HG03135 (cell line): Measurements from ENCODE around the gene UNC5A.

Experiments used
- ATAC-seq: cut with Tn5 transposase; IDR thresholded peaks from one replicate; pipeline ENCODE4 v1.9.1; 2021; ENCODE audit warnings: mild to moderate bottlenecking, moderate library complexity; ENCODE audit not compliant: unreplicated experiment

The UNC5A gene

DNA sequence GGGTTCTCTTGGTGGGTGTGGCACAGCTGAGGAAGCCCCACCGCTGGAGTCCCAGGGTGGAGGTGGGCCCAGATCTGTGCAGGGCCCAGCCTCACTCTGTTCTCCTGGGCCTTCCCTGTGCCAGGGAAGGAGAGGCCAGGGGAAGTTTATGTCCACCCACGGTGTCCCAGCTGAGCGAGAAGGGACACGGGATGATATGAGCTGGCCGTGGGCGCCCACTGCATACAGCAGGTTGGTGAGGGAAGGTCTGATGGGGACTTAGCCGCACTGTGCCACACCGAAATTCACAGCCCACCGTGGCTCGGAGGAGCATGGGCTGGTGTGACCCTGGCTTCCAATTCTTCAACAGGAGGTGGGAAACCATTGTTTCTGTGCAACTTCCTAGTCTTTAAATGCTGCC lies 33.9 kb downstream of the UNC5A start:
- no peak for ATAC-seq

DNA sequence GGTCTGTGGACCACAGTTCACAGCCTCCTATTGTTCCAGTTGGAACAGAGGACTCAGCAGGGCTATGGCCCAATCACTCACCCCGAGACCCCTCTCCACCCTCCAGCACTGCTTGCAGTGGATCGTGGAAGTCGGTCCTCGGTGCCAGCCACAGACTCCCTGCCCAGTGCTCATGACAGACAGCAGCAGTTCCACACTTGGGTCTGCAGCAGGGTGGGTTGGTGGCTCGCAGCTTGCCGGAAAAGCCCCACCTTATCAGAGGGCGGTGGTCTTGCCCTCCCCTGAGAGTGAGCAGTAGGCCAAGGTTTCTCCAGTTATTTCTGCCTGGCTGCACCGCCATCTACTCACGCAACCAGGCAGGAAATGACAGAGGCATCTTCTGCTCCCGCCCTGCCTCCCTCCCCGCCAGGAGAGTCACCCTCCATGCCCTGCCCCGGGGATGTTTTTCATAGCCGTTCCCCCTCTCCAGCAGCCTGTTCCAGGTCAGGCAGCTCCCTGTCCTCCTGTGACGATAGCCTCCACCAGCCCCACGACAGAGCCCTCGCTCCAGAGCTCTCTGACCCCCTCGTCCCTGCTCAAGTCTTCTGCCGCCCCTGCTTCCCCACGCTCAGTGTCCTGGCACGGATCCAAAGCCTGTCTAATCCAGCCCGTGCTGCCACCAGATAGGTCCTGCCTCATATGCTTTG lies 34.5 kb downstream of the UNC5A start:
- ATAC-seq: no peak

- no peak for ATAC-seq
Measured at GRCh38 chr5:176845392-176845713, 35.0 kb downstream of the UNC5A start.

GRCh38 chr5:176846335-176847140 lies 36.2 kb downstream of the UNC5A start:
- no peak for ATAC-seq

DNA sequence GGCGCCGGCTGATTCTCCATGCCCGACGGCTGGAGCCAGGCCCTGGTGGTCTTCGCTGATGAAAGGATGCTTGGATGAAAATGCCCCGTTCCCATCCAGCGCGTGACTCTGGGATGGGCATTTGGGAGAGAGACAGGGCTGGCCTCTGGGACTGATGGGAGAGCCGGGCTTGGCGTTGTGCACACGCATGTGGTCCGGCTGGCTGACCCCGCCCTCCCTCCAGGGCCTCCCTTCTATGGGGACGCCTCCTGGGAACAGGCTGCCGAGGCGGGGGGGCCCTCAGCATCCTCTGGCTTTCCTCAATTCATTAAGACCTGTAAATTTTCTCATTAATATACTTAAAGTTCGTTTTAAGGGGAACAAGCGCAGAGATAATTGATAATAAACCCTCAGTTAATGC lies 36.8 kb downstream of the UNC5A start:
- no peak for ATAC-seq

GRCh38 chr5:176847726-176848290 lies 37.4 kb downstream of the UNC5A start:
- no peak for ATAC-seq

DNA sequence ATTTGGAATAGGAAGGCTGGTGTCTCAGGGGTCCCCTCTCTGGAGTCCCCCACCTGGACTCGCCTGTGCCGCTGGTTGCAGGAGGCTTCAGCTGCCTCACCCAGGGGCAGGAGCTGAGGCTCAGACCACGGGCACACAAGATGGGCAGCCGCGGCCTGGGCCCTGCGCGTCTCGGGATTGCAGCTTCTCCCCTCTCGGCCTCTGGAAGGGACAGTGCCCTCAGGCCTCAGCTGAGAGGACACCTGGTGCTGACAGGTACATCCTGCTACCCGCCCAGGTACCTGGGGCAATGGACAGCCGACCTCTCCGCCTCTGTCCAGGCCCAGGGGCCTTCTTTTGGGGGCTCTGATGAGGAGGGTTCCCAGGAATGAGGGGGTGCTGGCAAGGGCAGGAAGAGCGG lies 38.3 kb downstream of the UNC5A start:
- no peak for ATAC-seq

DNA sequence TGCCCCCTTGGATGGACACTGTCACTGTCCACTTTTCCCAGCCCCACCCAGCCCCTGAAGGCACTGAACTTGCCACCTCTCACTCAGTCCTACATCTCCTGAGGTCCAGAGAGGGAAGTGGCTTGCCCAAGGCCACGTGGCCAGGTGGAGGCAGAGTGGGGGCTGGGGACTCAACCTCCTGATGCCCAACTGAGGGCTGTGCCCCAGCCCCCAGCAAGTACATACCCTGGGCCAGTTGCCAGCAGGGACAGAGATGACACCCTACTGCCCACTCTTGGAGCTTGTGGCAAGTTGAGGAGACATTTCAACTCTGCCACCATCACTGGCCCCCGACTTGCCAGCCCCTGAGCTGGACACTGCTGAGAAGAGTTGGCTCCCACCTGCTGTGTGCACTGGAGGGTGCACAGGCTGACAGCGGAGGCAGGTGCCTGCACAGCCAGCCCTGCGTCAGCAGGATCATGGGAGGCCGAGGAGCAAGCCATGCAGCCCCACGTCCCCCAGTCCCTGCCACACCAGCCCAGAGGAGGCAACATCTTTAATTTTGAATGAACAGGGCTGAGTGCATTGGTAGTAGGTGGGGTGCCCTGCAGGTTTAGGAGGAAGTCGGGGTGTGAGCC lies 39.4 kb downstream of the UNC5A start:
- no peak for ATAC-seq

GRCh38 chr5:176850371-176851245 lies 40.2 kb downstream of the UNC5A start:
- ATAC-seq: no peak

GRCh38 chr5:176851380-176851779 lies 41.0 kb downstream of the UNC5A start:
- no peak for ATAC-seq

DNA sequence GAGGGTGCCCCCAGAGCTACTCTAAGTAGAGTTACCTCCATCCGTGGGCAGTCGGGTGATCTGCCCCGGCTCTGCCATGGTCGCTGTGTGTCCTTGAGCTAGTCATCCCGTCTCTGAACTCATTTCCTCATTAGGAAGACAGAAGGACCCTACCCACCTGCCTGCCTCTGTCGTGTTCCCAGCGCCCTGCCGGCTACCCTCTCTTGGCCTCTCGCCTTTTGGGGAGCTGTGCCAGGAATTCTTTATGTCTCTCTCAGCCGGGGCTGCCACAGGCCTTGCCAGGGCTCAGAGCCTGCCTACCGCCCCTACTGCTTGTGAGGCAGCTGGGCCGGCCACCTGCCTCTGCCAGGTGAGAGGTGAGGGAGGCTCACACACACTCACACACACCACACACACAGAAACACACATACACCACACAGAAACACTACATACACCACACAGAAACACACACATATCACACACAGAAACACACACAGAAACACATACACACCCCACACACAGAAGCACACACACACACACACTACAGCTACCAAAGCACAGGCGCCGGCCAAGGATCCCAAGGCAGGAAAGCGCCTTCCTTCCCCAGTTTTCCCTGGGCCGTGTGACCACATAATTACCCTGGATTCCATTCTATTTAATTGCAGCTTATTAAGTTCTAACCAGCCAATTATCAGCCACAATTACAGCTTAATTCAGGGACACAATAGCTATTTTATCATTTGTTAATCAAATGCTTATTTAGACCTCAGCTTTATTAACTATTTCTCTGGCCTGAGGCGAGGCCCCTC lies 41.7 kb downstream of the UNC5A start:
- ATAC-seq: no peak

- no peak for ATAC-seq
Measured at GRCh38 chr5:176853151-176853778, 42.9 kb downstream of the UNC5A start.

- no peak for ATAC-seq
Measured at GRCh38 chr5:176854164-176854563, 43.8 kb downstream of the UNC5A start.

- ATAC-seq: no peak
Measured at GRCh38 chr5:176855598-176855997, 45.2 kb downstream of the UNC5A start.

DNA sequence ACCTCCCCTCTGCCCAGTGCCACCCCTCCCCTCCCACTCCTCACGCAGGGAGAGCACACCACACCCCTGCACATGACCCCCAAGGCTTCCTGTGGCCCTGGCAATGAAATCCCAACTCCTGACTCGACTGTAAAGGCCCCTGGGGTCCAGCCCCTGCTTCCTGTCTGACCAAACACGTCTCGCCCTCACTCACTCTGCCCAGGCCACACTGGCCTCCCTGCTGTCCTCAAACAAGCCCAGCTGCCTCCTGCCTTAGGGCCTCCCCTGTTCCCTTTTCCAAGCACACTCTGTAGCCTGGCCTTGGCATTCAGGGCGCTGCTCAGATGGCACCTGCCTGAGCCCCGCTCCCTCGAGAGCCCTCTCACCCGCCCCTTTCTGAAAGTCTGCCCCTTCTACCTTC lies 46.4 kb downstream of the UNC5A start:
- ATAC-seq: no peak

DNA sequence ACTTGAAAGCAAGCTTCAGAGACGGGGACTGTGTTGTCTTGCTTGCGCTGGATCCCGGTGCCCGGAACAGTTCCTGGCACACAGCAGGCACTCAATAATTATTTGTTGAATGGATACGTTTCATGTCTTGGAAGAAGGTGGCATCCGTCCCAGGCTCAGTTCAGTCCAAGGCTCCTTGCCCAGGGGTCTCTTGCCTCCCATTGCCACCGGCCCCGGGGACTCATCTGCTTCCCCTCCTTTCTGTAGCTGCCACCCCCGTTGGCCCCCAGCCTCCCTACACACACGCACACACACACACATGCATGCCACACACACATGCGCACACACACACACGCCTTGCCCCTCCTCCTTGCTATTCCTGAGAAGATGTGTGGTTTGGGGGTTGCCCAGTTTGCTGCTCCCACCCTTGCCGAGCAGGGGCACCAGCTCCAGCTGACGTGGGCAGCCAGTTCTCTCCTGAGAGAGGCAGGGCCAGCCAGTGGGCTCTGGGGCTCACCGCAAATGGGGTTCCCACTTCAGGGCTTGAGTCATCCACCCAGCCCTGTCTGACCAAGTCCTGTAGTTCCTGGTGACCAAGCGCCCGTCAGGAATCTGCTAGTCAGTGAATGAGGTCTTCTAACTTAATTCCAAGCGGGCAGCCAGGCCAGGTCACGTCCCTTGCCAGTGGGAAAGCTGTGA lies 47.0 kb downstream of the UNC5A start:
- ATAC-seq: no peak

DNA sequence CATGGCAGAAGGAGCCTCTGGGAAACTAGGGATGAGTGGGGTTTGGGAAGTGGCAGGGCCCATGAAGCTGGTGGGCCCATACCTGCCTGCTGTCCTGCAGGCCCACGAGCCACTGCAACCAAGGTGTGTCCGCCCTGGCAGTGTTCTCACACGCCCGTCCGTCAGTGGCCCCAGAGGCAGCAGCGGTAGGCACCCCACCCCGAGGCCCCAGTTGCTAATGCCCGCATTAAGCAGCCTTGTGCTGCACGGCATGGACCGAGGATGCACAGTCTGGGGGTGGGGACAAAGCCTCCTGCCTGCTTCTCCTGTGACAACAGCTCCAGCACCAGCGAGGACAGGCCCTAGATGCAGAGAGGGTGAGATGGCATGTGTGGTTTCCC lies 47.5 kb downstream of the UNC5A start:
- no peak for ATAC-seq

DNA sequence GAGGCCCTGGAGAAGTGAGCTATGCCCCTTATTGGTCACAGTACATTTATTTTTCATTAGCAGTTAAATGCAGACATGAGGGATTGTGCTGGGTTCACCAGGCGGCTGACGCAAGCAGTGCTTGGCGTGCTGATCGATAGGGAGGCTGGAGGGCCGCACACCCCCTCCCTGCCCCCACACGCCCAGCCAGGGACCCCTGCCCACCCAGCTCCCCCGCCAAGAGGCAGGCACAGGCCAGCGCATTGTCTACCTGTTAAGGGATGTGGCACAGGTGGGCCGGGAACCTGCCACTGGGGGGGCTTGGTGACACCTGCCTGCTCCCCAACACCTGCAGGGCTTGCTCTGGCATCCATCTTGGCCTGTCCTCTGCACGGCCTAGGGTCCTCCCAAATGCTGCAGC lies 49.6 kb downstream of the UNC5A start:
- ATAC-seq: no peak

GRCh38 chr5:176860381-176860780 lies 50.0 kb downstream of the UNC5A start:
- no peak for ATAC-seq
